ENCODE measurements around the gene SORCS2.

GRCh38 chr4:7410446-7410845 lies 218.1 kb downstream of the SORCS2 start:
- TF ChIP-seq, protein P1, sequence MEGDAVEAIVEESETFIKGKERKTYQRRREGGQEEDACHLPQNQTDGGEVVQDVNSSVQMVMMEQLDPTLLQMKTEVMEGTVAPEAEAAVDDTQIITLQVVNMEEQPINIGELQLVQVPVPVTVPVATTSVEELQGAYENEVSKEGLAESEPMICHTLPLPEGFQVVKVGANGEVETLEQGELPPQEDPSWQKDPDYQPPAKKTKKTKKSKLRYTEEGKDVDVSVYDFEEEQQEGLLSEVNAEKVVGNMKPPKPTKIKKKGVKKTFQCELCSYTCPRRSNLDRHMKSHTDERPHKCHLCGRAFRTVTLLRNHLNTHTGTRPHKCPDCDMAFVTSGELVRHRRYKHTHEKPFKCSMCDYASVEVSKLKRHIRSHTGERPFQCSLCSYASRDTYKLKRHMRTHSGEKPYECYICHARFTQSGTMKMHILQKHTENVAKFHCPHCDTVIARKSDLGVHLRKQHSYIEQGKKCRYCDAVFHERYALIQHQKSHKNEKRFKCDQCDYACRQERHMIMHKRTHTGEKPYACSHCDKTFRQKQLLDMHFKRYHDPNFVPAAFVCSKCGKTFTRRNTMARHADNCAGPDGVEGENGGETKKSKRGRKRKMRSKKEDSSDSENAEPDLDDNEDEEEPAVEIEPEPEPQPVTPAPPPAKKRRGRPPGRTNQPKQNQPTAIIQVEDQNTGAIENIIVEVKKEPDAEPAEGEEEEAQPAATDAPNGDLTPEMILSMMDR (IDR thresholded peaks at IDR 0.05; ENCODE audit: low read depth, low read length): no peak
- no peak for TF ChIP-seq MYC (IDR thresholded peaks at IDR 0.05; ENCODE audit: low read depth, low read length)
